Neural cell (in vitro differentiated cells): Measurements from ENCODE around the gene DBH.

Experiments
- CTCF ChIP-seq: fragments of 450-650 bp; IDR thresholded peaks from 2 replicates; pipeline ENCODE4 v1.5.1; 2014; ENCODE audit warnings: antibody characterized with exemption, mild to moderate bottlenecking, moderate library complexity; ENCODE audit not compliant: poor library complexity, severe bottlenecking
- EZH2 ChIP-seq: fragments of 200-600, 300-800 bp; shearing (Covaris generic), sonication (generic); IDR thresholded peaks from 2 replicates; pipeline ENCODE4 v1.6.1; 2014; ENCODE audit warnings: antibody characterized with exemption, low read length, borderline replicate concordance, mild to moderate bottlenecking; ENCODE audit not compliant: insufficient read depth, poor library complexity, severe bottlenecking
- REST ChIP-seq: IDR thresholded peaks from 2 replicates; pipeline ENCODE4 v1.6.1; 2012; ENCODE audit warnings: borderline replicate concordance
- TAF1 ChIP-seq: IDR thresholded peaks from 2 replicates; pipeline ENCODE4 v1.6.1; 2012; ENCODE audit warnings: low read depth

GRCh38 chr9:133656211-133657119 lies 20.3 kb downstream of the DBH start:
- TF ChIP-seq CTCF (no peak), REST (no peak), TAF1 (no peak), EZH2 (no peak)
